ENCODE measurements around the gene CD207. TPM values are rescaled to one million over a fixed set of nuclear protein-coding genes. Genes with fewer than 3 reads are reported as not detected.

Gene CD207
- total RNA-seq, 1 experiment from 2014 or later = not detected

- Mint-ChIP-seq H3K4me1 (ENCODE audit: low read depth, unreplicated experiment) (no peaks in the 10 kb centered on the region), H3K27me3 (ENCODE audit: unreplicated experiment) (peaks cover 99% of the 10 kb centered on the region), H3K9me3 (ENCODE audit: low read depth, unreplicated experiment) (no peaks in the 10 kb centered on the region), H3K27ac (ENCODE audit: unreplicated experiment) (no peak overlapping the region), H3K4me3 (ENCODE audit: low read depth, unreplicated experiment) (no peak overlapping the region), H3K36me3 (ENCODE audit: insufficient read depth, unreplicated experiment) (no peaks in the 10 kb centered on the region)
- no TSS peak for BruUV-seq (replicated peaks)
- CTCF ChIA-PET = no interaction called here
- intact Hi-C loops (cut with micrococcal nuclease; ENCODE audit: unreplicated experiment) = no loop called here
- no peak for DNase-seq
- TF ChIP-seq CTCF (IDR thresholded peaks at IDR 0.05; ENCODE audit: unreplicated experiment) = no peak
Measured at GRCh38 chr2:70816726-70817125, 18.9 kb downstream of the CD207 start.

- Mint-ChIP-seq H3K4me1 (ENCODE audit: low read depth, unreplicated experiment) (no peaks in the 10 kb centered on the region), H3K27me3 (ENCODE audit: unreplicated experiment) (peaks cover 83% of the 10 kb centered on the region), H3K36me3 (ENCODE audit: insufficient read depth, unreplicated experiment) (no peaks in the 10 kb centered on the region), H3K27ac (ENCODE audit: unreplicated experiment) (no peak overlapping the region), H3K4me3 (ENCODE audit: low read depth, unreplicated experiment) (no peak overlapping the region), H3K9me3 (ENCODE audit: low read depth, unreplicated experiment) (no peaks in the 10 kb centered on the region)
- no TSS peak for BruUV-seq (replicated peaks)
- intact Hi-C loops (cut with micrococcal nuclease; ENCODE audit: unreplicated experiment) = no loop called here
- TF ChIP-seq CTCF (IDR thresholded peaks at IDR 0.05; ENCODE audit: unreplicated experiment) = no peak
- DNase-seq = no peak
- CTCF ChIA-PET = no interaction called here
Measured at GRCh38 chr2:70808983-70809958, 26.3 kb downstream of the CD207 start.

- peaks cover 78% of the 10 kb centered on the region for H3K27me3 Mint-ChIP-seq (ENCODE audit: unreplicated experiment)
- no peaks in the 10 kb centered on the region for H3K9me3 Mint-ChIP-seq (ENCODE audit: low read depth, unreplicated experiment)
- no peaks in the 10 kb centered on the region for H3K4me1 Mint-ChIP-seq (ENCODE audit: low read depth, unreplicated experiment)
- CTCF ChIA-PET = interaction anchor here (0.7 kb wide), 1 partner anchor 17 kb away, joined by 3 read pairs; no protein-coding TSS in a partner anchor
- no peak for DNase-seq
- BruUV-seq (replicated peaks) = no TSS peak
- no peak overlapping the region for H3K27ac Mint-ChIP-seq (ENCODE audit: unreplicated experiment)
- no peaks in the 10 kb centered on the region for H3K36me3 Mint-ChIP-seq (ENCODE audit: insufficient read depth, unreplicated experiment)
- intact Hi-C loops (cut with micrococcal nuclease; ENCODE audit: unreplicated experiment) = no loop called here
- H3K4me3 Mint-ChIP-seq (ENCODE audit: low read depth, unreplicated experiment) = no peak overlapping the region
- TF ChIP-seq CTCF (IDR thresholded peaks at IDR 0.05; ENCODE audit: unreplicated experiment) = no peak
Measured at GRCh38 chr2:70807828-70808118, 27.8 kb downstream of the CD207 start.

GRCh38 chr2:70807102-70807827 lies 28.4 kb downstream of the CD207 start:
- intact Hi-C loops (cut with micrococcal nuclease; ENCODE audit: unreplicated experiment) = no loop called here
- no peak overlapping the region for H3K27ac Mint-ChIP-seq (ENCODE audit: unreplicated experiment)
- no peak for DNase-seq
- CTCF ChIA-PET = no interaction called here
- TF ChIP-seq CTCF (IDR thresholded peaks at IDR 0.05; ENCODE audit: unreplicated experiment) = no peak
- no peak overlapping the region for H3K4me3 Mint-ChIP-seq (ENCODE audit: low read depth, unreplicated experiment)
- H3K36me3 Mint-ChIP-seq (ENCODE audit: insufficient read depth, unreplicated experiment) = no peaks in the 10 kb centered on the region
- no peaks in the 10 kb centered on the region for H3K9me3 Mint-ChIP-seq (ENCODE audit: low read depth, unreplicated experiment)
- BruUV-seq (replicated peaks) = no TSS peak
- H3K27me3 Mint-ChIP-seq (ENCODE audit: unreplicated experiment) = peaks cover 78% of the 10 kb centered on the region
- no peaks in the 10 kb centered on the region for H3K4me1 Mint-ChIP-seq (ENCODE audit: low read depth, unreplicated experiment)

Data from Calu3 (cell line).